GM21786 (cell line): ENCODE results near the gene PRR20C.
"Not testable (repeated sequence)": the region's sequence is repeated elsewhere in the genome, so short reads cannot be mapped to it uniquely, and the experiment has no call there.

Experiments
- ATAC-seq: cut with Tn5 transposase; IDR thresholded peaks from one replicate; pipeline ENCODE4 v1.9.1; 2021; ENCODE audit not compliant: unreplicated experiment

PRR20C gene

GRCh38 chr13:57153761-57154160 lies at the start of gene PRR20C:
TSS of gene PRR20C (plus strand) at chr13:57154061. CDS start at chr13:57154448, 387 bp downstream.
- ATAC-seq = not testable (repeated sequence)

- no peak for ATAC-seq
These were observed 38.9 kb upstream of the PRR20C start for GRCh38 chr13:57114945-57115344.

DNA sequence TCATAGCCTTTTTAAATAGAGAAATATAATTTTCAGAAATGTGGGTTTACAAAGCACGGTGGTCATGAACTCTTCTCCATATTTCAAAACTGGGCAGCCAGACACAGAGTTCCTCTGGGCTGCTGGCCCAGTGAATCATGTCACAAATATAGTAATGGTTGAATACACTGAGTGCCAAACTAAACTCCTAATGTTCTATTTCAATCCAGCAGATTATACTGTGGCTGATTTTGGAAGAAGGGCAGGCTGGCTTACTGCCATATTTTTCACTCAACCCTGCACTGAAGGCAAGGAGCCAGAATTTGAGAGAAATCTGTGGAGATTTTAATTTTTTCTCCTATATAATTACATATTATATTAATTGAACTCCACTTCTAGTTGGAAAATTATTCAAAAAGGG lies 30.2 kb upstream of the PRR20C start:
- no peak for ATAC-seq

DNA sequence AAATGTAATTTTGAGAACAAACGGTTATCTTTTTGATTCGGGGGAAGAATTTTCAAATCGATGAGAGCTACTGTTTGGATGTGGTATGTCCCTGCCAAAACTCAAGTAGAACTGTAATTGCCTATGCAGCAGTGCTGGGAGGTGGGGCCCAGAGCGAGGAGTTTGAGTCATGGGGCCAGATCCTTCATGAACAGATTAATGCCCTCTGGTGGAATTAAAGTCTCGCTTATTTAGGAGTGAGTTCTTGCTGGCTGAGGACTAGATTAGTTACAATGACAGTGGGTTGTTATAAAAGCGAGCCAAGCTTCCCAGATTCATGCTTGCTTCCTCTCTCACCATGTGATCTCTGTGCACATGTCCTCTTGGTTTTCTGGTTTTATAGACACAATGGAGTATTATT lies 25.0 kb upstream of the PRR20C start:
- no peak for ATAC-seq

GRCh38 chr13:57136093-57136492 lies 17.8 kb upstream of the PRR20C start:
- no peak for ATAC-seq

GRCh38 chr13:57137585-57137984 lies 16.3 kb upstream of the PRR20C start:
- ATAC-seq = no peak

- no peak for ATAC-seq
These were observed 14.9 kb upstream of the PRR20C start for GRCh38 chr13:57138988-57139387.

DNA sequence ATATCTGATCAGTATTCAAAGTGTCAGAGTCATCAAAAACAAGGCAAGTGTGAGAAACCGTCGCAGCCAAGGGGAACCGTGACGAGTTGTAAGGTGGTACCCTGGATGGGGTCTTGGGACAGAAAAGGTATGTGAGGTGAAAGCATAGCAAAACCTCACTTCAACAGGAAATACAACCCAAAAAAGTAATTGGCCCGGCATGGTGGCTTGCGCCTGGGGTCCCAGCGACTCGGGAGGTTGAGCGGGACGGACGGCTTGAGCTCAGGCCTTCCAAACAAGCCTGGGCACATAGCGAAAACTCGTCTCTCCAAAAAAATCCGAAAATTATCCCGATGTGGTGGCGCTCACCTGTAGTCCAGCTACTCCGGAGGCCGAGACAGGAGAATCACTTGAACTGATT lies 14.1 kb upstream of the PRR20C start:
- ATAC-seq = not testable (repeated sequence)

GRCh38 chr13:57140235-57140968 lies 13.5 kb upstream of the PRR20C start, which contains the start of gene PRR20A:
TSS of gene PRR20A (plus strand) at chr13:57140918. CDS start at chr13:57141305, 387 bp downstream.
- not testable (repeated sequence) for ATAC-seq

GRCh38 chr13:57147188-57147587 lies 6.7 kb upstream of the PRR20C start, which contains the start of gene PRR20B:
TSS of gene PRR20B (plus strand) at chr13:57147488. CDS start at chr13:57147875, 387 bp downstream.
- ATAC-seq = not testable (repeated sequence)

GRCh38 chr13:57148106-57148505 lies 5.8 kb upstream of the PRR20C start:
- not testable (repeated sequence) for ATAC-seq

GRCh38 chr13:57160332-57160731 lies 6.5 kb downstream of the PRR20C start, which contains the start of gene PRR20D:
TSS of gene PRR20D (plus strand) at chr13:57160632. CDS start at chr13:57161019, 387 bp downstream.
- not testable (repeated sequence) for ATAC-seq

GRCh38 chr13:57166897-57167296 lies 13.0 kb downstream of the PRR20C start, which contains the start of gene PRR20E:
TSS of gene PRR20E (plus strand) at chr13:57167197. CDS start at chr13:57167584, 387 bp downstream.
- ATAC-seq = not testable (repeated sequence)

GRCh38 chr13:57191667-57192066 lies 37.8 kb downstream of the PRR20C start:
- ATAC-seq = no peak
